ENCODE data around the gene CYTIP.

DNA sequence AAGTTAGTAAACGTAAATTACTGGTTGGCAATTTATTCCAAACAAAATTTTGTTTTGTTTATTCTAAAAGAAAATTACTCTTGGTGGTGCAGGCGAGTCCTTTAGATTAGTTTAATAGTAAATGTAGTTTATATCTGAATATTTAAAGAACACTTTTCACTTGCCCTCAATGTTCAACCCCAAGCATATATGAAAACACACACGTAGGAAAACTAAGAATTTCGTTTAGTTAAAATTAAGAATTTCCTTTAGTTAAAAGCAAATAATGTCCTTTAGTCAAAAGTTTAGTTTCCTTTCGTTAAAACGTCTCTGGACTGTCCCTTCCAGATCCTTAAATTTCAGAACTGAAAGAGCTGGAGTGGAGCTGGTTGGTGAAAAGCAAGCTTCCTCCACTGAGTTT lies 19.1 kb upstream of the CYTIP start:
- TF ChIP-seq, protein P1, sequence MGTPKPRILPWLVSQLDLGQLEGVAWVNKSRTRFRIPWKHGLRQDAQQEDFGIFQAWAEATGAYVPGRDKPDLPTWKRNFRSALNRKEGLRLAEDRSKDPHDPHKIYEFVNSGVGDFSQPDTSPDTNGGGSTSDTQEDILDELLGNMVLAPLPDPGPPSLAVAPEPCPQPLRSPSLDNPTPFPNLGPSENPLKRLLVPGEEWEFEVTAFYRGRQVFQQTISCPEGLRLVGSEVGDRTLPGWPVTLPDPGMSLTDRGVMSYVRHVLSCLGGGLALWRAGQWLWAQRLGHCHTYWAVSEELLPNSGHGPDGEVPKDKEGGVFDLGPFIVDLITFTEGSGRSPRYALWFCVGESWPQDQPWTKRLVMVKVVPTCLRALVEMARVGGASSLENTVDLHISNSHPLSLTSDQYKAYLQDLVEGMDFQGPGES (IDR thresholded peaks at IDR 0.05; ENCODE audit: low read depth, low read length), result no peak
- TF ChIP-seq, protein P2, sequence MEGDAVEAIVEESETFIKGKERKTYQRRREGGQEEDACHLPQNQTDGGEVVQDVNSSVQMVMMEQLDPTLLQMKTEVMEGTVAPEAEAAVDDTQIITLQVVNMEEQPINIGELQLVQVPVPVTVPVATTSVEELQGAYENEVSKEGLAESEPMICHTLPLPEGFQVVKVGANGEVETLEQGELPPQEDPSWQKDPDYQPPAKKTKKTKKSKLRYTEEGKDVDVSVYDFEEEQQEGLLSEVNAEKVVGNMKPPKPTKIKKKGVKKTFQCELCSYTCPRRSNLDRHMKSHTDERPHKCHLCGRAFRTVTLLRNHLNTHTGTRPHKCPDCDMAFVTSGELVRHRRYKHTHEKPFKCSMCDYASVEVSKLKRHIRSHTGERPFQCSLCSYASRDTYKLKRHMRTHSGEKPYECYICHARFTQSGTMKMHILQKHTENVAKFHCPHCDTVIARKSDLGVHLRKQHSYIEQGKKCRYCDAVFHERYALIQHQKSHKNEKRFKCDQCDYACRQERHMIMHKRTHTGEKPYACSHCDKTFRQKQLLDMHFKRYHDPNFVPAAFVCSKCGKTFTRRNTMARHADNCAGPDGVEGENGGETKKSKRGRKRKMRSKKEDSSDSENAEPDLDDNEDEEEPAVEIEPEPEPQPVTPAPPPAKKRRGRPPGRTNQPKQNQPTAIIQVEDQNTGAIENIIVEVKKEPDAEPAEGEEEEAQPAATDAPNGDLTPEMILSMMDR (IDR thresholded peaks at IDR 0.05), result no peak
- no peak for TF ChIP-seq FOSL2 (IDR thresholded peaks at IDR 0.05; ENCODE audit: borderline replicate concordance, low read depth)
- no peak for TF ChIP-seq TAF1 (IDR thresholded peaks at IDR 0.05; ENCODE audit: borderline replicate concordance, low read depth, low read length)
- TF ChIP-seq POLR2AphosphoS5 (IDR thresholded peaks at IDR 0.05; ENCODE audit: low read depth, low read length), result no peak
- TF ChIP-seq, protein P3, sequence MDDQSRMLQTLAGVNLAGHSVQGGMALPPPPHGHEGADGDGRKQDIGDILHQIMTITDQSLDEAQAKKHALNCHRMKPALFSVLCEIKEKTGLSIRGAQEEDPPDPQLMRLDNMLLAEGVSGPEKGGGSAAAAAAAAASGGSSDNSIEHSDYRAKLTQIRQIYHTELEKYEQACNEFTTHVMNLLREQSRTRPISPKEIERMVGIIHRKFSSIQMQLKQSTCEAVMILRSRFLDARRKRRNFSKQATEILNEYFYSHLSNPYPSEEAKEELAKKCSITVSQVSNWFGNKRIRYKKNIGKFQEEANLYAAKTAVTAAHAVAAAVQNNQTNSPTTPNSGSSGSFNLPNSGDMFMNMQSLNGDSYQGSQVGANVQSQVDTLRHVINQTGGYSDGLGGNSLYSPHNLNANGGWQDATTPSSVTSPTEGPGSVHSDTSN (IDR thresholded peaks at IDR 0.05), result no peak
- no peak for TF ChIP-seq SIN3A (IDR thresholded peaks at IDR 0.05; ENCODE audit: borderline replicate concordance, low read depth, low read length)
- no peak for TF ChIP-seq YY1 (IDR thresholded peaks at IDR 0.05; ENCODE audit: low read depth)
- no peak for TF ChIP-seq JUND (IDR thresholded peaks at IDR 0.05)

Measured in SK-N-SH (cell line).